Fibroblast of lung (primary cell): ENCODE data around the gene GPC6.

ENCODE experiments used
- EZH2 ChIP-seq: IDR thresholded peaks from 2 replicates; pipeline ENCODE4 v1.5.1; 2012; ENCODE audit warnings: low read length, control low read depth, mild to moderate bottlenecking; ENCODE audit errors: missing control alignments
- TF ChIP-seq, protein P1 (sequence below), 2 donors: IDR thresholded peaks in 1 of 2; conservative IDR thresholded peaks in 1 of 2; 1 replicate in 1 of 2; 2 replicates in 1 of 2; pipeline ENCODE4 v1.5.1; 2011 to 2012; ENCODE audit warnings: low read length in 2 of 2, control low read depth in 1 of 2, inconsistent platforms in 1 of 2, low read depth in 1 of 2, mild to moderate bottlenecking in 1 of 2

DNA sequence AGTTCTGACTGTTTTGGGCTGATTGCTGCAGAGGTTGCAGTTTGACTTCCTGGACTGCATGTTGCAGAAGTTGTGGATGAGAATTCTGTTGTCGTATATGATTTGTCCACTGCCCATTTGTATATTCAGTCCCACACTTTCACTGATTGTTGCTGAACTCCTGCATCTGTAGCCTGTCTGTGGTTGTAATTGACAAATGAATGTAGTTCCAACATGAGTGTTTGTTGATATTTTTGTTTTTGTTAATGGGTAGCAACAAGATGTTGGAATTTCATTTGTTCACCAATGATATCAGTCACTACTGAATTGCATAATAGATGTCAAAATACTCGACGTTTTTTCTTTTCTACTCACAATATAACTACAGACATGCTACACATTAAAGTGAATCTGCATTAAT is 719.0 kb downstream of the GPC6 start:
- TF ChIP-seq, protein P1, sequence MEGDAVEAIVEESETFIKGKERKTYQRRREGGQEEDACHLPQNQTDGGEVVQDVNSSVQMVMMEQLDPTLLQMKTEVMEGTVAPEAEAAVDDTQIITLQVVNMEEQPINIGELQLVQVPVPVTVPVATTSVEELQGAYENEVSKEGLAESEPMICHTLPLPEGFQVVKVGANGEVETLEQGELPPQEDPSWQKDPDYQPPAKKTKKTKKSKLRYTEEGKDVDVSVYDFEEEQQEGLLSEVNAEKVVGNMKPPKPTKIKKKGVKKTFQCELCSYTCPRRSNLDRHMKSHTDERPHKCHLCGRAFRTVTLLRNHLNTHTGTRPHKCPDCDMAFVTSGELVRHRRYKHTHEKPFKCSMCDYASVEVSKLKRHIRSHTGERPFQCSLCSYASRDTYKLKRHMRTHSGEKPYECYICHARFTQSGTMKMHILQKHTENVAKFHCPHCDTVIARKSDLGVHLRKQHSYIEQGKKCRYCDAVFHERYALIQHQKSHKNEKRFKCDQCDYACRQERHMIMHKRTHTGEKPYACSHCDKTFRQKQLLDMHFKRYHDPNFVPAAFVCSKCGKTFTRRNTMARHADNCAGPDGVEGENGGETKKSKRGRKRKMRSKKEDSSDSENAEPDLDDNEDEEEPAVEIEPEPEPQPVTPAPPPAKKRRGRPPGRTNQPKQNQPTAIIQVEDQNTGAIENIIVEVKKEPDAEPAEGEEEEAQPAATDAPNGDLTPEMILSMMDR (conservative IDR thresholded peaks at IDR 0.05 in 1 of 2, IDR thresholded peaks at IDR 0.05 in 1 of 2; ENCODE audit: low read depth in 1 of 2, low read length in 2 of 2): no peak
- no peak for TF ChIP-seq EZH2
